Hepatic stellate cell (primary cell): Measurements from ENCODE around the gene KCNT1.
"Not testable (repeated sequence)": the region's sequence is repeated elsewhere in the genome, so short reads cannot be mapped to it uniquely, and the experiment has no call there.

Experiments
- DNase-seq: peaks from one replicate; pipeline ENCODE4 v3.0.0; 2011; ENCODE audit warnings: low spot score

The KCNT1 gene

GRCh38 chr9:135701959-135702721 is at the start of gene KCNT1:
Gene KCNT1, plus strand, starts transcription at chr9:135702185. Its CDS starts 74 bp downstream, at chr9:135702259.
- peak; percentile 92 for DNase-seq

- no peak for DNase-seq
These were observed 46.7 kb upstream of the KCNT1 start for GRCh38 chr9:135655317-135655716.

GRCh38 chr9:135657416-135657815 is 44.6 kb upstream of the KCNT1 start:
- DNase-seq = no peak

- DNase-seq = no peak
These were observed 42.7 kb upstream of the KCNT1 start for GRCh38 chr9:135659252-135659651.

GRCh38 chr9:135660407-135660806 is 41.6 kb upstream of the KCNT1 start:
- DNase-seq = no peak

- DNase-seq = no peak
These were observed 40.0 kb upstream of the KCNT1 start for GRCh38 chr9:135661816-135662560.

- peak; percentile 2 for DNase-seq
These were observed 39.1 kb upstream of the KCNT1 start, which contains the start of gene LCN9 for GRCh38 chr9:135662758-135663450. Gene LCN9, plus strand, starts transcription at chr9:135663309. Its CDS starts 13 bp downstream, at chr9:135663322.

GRCh38 chr9:135663451-135663770 is 38.6 kb upstream of the KCNT1 start:
- no peak for DNase-seq

GRCh38 chr9:135663857-135664256 is 38.1 kb upstream of the KCNT1 start:
- no peak for DNase-seq

- DNase-seq = no peak
These were observed 37.7 kb upstream of the KCNT1 start for GRCh38 chr9:135664266-135664665.

GRCh38 chr9:135664801-135665794 is 36.9 kb upstream of the KCNT1 start:
- DNase-seq = peak; percentile 1

- DNase-seq = peak; percentile 2
These were observed 36.2 kb upstream of the KCNT1 start for GRCh38 chr9:135665795-135666189.

GRCh38 chr9:135666534-135667462 is 35.2 kb upstream of the KCNT1 start:
- DNase-seq = no peak

GRCh38 chr9:135667463-135668001 is 34.5 kb upstream of the KCNT1 start:
- DNase-seq = no peak

- DNase-seq = not testable (repeated sequence)
These were observed 33.0 kb upstream of the KCNT1 start for GRCh38 chr9:135669018-135669417.

GRCh38 chr9:135669616-135670285 is 32.2 kb upstream of the KCNT1 start:
- DNase-seq = no peak

- DNase-seq = no peak
These were observed 31.0 kb upstream of the KCNT1 start for GRCh38 chr9:135670721-135671590.

- DNase-seq = no peak
These were observed 30.4 kb upstream of the KCNT1 start for GRCh38 chr9:135671591-135672041.
